GM18498 (cell line): ENCODE data around the gene TFF1.

ENCODE experiments used
- ATAC-seq: cut with Tn5 transposase; IDR thresholded peaks from one replicate; pipeline ENCODE4 v1.9.1; 2021; ENCODE audit warnings: mild to moderate bottlenecking, moderate library complexity; ENCODE audit not compliant: unreplicated experiment

TFF1 gene

DNA sequence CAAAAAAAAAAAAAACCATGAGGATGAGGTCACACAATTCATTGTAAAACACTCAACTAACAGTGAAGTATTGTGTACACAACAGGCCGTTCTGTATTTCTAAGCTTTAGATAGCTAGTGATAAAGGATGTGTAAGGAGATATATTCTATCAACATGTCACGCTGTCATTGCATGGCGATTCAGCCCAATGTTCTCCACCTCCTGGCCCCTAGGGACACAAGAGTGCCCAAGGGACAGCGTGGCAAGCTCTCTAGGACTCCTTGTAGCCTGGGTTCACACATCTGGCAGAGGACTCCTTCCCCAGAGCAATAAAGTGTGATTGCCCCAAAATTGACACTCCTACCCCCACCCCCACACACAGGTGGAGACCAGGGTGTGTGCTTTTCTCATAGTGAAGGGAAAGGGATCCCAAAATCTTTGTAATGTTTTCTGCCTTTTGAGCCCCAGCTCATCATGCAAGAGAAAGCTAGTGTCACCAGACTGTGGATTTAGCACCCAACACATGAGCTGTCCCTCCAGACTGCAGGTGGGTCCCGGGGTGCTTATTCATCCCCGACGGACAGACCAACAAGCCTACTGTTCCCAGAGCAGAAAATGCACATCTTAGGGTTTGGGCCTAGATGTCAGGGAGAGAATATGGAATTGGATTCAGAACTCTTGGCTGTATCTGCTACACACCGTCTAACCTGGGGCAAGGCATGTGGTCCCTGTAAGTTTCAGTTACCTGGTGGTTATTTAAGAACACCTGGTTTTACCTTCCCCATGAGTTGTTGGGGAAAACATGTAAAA lies 18.0 kb upstream of the TFF1 start:
- ATAC-seq = no peak

DNA sequence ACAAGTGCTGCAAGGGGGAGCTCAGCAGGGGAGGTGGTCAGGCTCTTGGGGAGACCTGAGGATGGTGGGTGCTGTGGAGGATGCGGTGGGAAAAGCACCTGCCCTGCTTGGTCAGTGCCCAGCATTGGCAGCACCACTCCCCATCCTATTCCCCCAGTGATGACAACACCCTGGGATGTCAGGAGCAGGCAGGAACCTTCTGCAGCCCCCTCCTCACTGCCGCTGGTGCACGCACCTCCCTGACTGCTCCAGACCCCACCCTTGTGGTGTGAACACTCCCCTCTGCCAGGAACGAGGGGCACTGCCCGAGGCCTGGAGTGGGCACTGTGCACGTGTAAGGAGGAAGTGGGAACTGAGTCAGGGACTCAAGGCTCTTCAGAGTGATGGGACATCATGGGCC lies 17.0 kb upstream of the TFF1 start:
- no peak for ATAC-seq

DNA sequence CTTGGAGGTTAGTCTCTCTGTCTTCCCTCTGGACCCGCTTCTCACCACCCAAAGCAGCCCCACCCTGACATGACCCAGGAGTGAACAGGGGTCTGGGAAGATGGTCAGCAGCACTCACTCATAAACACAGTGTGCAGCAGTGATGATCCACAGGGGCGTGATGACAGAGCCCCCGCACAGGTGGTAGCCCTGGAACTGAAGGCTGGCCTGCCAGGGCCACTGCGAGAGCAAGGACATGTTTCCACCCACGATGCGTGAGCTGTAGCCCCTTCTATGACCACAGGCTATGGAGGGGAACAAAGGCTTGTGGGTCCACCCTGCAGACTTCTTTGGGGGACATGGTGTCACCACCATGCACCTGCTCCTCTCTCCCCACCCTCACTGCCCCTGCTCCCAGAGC lies 16.6 kb upstream of the TFF1 start:
- ATAC-seq = no peak

DNA sequence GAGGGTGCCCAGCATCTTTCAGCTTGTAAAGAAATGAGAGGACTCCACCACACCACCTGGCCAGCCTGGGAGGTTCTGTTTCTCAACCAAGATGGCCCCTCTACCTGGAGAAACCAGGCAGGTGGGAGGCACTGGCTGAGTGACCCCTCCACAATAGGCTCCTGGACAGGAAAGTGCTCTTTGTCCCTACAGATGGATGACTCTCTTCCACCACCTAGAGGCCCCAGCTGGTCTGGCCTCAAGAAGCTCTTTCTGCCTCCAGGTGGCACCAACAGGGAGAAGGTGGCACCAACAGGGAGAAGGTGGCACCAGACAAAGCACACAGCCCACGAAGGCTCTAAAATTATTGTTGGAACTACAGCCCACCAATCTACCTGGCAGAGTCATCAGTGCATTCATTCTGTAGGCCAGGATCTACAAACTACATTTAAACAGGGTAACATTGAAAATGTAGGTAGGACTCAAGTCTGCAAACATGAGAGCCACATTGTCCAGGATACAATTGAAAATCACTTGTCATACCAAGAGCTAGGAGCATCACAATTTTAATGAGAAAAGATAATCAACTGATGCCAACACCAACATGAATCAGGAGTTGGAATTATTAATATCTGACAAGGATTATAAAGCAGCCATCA lies 15.1 kb upstream of the TFF1 start:
- ATAC-seq = no peak

DNA sequence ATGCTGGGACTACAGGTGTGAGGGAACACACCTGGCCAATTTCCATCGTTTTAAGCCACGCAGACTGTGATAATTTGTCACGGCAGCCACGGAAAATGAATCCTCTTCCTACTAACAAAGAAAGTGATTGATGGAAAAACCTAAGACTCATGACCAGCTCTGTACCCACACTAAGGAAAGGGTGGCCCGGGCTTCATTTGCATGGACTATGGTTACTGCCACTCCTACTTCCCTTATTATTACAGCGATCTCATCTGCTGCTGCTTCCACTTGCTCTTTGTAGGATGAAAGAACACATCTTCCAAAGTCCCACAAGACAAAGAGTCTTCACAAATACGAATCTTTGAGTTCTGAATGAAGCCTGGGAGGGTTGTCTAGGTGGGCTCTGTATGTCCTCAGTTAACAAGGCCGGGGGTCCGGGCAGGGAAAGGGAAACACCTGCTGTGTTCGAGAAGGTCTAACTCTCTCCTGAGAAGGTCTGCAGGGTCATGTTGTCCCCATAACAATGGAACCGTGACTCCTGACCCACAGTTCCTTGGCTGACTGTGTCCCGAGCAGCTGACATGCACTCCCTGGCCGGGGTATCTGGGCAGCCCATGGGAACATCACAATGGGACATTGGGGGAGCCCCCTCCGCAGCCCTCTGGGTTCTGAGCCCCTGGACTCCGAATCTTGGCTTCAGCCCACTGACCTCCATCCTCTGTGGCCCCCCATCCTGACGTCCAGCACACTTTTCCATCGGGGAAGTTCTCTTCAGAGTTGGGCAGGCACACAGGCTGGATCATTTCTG lies 13.3 kb upstream of the TFF1 start:
- no peak for ATAC-seq

DNA sequence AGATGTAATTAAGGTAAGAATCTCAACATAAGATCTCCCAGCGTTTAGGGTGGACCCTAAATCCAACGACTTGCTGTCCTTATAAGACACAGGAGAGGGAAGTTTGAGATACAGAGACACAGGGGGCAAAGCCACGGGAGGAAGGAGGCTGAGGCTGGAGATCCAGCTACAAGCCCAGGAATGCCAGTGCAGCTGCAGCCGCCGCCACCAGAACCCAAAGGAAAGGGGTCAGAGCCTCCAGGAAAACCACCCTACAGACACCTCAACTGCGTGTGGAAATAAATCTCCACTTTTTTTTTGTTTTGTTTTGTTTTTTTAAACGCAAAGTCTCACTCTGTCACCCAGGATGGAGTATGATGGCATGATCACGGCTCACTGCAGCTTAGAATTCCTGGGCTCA lies 12.1 kb upstream of the TFF1 start:
- no peak for ATAC-seq

DNA sequence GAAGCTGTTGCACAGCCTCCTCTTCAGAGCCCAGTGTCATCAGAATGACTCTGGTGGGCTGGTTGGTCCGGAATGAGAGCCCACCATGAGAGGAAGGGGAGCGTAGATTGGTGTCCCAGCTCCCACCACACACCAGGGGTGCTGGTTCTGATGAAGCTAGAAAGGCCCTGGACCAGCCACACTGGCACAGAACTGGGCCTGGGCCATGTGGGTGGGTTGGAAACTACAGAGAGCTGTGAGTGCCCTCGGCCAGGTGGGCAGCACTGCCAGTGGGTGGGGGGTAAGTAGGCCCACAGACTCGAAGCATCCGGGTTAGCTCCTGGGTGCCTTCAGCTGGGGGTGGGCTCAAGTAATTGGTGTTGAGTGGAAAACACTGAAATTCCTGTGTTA lies 11.6 kb upstream of the TFF1 start:
- no peak for ATAC-seq

DNA sequence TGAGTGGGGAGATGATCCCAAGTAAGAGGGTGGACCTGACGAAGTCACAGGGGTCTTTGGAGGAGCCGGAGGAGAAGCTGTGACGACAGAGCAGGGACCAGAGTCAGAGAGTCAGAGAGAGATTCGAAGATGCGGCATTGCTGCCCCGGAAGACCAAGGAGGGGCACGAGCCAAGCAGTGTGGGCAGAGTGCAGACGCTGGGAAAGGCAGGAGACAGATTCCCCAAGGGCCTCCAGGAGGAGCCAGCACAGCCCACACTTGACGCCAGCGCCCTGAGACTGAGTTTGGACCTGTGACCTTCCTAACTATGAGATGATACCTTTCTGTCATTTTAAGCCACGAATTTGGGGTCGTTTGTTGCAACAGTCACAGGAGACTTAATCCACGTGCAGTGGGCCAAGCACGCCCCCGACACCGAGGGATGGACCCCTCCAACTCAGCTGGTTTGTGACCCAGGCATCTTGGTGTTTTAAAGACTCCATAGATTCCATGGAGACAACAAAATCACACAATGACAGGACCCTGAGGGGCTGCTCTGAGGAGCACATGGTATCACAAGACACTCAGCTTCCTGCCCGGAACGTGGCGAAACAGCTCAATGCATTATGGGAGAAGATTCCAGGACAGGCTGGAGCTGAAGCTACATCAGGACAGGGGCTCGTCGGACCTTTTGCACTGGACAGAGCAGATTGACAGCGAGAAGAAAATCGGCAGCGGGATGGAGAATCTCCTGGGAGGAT lies 11.0 kb upstream of the TFF1 start:
- ATAC-seq = no peak

DNA sequence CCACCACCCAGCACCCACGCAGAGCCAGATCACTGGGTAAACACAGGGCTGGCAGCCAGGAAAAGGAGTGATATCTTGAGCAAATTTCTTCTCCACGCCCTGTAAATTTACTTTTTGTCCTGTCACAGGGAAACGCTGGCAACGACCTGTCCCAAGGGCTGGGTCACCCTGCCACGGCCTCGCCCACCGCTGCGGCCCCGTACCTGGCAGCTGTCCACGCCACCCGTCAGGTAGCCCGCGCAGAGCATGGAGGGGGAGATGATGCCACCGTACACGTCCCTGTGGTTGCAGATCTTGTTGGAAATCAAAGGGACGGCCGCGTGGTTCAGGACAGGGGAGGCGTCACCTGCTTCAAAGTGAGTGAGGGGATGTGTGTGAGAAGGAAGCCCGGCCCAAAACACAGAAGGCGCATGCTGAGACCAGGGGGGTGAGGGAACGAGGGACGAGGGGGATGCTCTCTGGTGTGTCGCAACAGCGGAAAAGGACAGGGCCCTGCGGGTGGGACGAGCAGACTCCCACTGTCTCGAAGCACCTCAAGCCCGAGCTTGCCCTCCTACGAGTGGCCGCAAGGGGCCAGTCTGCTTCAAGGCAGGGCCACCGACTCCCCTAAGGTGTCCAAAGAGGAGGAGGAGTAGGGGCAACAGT lies 10.1 kb upstream of the TFF1 start:
- ATAC-seq = no peak

DNA sequence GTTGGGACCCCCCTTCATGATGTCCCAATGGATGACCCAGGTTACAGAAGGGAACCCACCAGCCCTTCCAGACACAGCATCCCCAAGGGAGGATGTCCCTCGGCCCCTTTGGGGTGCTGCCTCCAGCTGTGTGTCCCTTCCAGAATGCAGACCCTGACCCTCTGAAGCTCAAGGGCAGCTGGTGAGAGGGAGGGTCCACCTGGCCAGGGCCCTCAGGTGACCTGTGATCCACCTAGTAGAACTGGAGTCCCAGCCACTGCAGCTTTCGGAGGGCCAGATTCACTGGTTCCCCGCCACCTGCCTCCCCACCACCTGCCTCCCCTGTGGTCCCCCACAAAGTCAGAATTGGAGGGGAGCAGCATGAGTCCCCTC lies 9.6 kb upstream of the TFF1 start:
- no peak for ATAC-seq

DNA sequence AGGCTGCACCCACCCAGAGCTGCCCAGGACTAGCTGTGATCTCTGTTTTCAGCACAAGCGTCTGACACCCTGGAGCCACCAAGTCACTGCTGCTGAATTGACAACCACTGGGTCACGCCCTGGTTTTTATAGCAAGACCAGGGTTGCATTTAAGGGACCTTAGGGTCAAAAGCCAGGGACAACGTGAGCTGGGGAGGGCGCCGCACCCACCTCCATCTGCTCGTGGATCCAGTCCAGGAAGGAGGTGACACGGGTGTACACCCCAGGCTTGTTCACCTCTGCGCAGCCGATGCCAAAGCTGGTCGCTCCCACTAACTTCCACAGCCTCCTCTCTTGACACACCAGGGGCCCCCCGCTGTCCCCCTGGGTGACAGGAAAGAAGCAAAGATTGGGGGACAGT lies 9.2 kb upstream of the TFF1 start:
- no peak for ATAC-seq

DNA sequence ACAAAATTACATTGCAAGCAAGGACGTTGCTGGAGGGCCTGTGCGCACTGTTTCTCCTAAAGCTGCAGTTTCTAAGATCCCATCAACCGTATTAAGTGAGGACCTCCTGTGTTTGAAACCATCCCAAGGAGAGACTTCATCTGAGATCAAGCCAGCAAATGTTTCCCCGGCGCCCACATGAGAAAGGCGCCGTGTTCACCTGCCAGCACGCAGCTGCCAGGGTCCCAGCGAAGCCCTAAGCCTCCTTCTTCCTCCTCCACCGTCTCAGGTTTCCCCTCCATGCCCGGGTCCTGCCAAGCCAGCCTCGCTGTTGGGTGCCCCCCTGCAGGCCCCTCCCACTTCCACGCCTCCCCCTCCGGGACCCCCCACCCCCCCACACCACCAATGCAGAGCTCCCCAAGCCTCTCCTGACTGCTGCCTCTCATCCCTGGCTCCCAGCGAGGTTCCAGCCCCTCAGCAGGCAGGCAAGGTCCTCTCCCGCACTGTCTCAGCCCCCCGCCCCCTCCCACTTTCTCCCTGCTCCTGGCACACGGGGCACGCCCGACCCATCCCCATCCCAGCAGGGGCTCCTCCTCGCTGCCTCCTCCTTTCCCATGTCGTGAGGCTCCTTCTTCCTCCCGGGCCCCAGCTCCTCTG lies 8.6 kb upstream of the TFF1 start:
- ATAC-seq = no peak

DNA sequence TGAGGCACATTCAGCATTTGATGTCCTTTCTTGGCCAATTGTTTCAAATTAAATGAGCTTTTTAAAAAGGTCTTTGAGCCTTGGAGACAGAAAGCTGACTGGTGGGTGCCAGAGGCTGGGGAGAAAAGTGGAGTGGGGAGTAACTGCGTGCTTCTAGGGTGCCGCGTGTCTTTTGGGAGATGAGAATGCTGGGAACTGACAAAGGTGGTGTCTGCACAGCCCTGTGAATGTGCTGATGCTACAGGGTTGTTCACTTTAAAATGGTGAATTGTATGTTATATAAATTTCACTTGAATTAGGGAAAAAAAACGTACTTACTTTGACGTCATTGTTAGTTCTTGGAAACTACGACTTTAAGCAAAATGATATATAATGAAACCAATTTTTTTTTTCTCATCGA lies 8.1 kb upstream of the TFF1 start:
- no peak for ATAC-seq

DNA sequence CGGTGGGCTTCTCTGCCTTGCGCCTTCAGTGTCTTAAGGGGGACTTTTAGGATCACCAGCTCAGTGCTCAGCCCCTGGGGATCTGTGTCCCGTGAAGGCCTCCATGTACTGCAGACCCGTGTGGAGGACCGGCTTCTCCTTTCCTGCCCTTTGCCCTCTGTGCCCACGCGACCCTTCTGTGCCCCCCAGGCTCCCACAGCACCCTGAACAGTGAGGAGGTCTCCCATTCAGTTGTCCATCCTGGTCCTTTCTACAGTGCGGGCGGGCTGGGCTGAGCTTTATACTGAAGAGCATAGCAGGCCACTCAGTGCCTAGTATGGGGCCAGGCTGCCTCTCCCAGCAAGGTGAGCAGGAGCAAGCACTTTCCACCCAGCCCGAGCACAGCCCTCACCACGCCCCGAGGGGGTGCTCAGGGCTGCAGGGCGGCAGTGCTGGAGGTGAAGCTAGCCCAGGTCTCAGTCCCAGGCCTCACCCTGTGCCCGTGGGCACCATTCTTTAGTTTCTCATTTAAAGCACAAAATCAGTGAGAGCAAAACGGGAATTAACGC lies 7.6 kb upstream of the TFF1 start:
- no peak for ATAC-seq

DNA sequence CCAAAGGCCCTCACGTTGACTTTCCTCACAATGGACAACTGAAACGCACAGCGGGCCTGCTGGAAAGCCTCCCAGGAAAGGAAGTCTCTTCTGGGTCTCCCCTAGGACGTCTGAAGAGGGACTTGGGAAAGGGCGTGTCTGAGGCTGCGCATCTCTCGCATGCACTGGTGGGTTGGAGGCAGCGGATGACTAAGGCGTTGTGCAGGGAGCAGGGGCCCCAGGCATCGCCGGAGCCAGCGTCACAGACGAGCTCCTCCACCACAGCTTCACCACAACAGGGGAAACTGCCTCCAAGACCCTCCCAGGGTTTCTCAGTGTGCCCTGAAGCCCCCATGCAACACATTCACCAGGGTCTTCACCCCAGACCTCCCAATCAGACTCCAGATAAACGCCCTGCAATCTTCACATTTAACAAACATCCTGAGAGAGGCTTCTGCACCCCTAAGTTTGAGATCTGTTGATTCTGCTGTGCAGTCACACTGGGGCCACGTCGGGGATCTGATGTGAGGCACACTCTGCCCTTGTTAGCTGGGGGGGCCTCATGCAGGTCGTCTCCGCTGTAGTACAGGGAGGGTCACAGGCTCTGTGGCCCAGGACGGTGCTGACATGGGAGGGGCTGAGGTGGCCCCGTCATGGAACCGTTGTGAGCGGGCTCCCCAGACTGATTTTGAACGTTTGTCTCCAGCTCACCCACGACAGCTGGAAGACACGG lies 7.0 kb upstream of the TFF1 start:
- ATAC-seq = no peak

DNA sequence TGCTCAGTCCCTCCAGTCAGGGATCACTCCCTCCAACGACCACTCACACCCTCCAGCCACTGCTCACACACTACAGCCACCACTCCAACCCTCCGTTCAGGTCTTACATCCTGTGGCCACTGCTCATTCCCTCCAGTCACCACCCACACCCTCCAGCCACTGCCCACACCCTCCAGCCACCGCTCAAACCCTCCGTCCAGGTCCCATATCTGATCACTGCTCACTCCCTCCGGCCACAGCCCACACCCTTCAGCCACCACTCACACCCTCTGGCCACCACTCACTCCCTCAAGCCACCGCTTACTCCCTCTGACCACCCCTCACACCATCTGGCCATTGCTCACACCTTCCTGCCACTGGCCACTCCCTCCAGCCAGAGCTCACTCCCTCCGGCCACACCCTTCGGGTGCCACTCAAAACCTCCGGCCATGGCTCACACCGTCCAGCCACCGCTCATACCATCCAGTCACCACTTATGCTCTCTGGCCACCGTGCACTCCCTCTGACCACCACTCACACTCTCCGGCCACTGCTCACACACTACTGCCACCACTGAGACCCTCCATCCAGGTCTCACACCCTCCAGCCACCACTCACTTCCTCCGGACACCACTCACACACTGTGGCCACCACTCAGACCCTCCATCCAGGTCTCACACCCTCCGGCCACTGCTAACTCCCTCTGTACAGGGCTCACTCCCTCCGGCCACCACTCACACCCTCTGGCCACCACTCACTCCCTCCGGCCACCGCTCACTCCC lies 4.7 kb upstream of the TFF1 start:
- no peak for ATAC-seq

DNA sequence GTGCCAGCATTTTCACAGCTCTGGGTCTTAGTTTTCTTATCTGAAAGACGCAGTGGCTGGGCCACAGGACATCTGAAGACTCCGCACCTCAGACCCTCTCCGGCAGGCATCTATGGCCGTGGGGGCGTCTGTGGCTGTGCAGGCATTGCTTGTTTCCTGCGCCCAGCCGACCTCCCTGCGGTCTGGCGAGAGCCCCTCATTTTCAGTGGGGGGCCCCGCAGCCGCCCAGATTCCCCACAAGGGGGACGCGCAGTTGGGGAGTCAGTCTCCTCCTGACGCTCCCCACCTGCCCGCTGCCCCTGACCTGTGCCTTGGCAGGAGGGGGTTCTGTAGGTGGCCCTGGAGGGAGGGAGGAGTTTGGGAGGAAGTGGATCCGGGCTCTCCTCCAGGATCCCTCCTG lies 3.5 kb upstream of the TFF1 start:
- ATAC-seq = no peak

DNA sequence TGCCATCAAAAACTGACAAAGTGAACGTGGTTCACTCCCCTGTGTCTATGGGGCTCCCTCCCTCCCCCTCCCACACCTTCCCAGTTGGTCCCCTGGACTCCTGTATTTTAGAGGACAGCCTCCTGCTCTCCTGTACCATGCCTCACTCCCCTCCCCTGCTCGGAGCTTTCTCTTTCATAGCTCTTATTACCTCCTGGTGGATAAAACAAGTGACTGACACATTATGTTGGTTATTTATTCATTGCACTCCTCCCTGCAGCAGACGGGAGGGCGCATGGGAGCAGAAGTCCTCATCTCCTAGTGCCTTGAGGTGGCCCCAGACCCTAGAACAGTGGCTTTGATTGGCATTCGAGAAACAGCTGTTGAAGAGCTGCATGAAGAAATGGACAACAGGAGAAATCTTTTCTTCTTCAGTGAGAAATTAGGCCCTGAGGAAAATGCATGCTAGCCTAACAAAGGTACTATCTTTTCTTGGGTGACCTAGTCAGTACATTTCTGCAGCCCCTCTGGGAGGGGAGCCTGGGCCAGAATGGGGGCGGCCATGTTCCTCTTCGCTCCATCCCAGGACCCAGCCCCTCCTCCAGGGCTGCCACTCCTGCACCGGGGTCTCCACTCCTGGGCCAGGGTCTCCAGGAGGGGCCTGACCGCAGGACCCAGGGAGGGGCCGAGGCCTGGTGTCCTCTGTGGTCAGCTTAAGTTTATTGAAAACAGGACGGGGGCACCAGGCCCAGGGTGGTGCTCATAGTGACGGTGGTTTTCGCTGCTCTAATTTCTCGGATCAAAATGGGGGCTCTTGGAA lies 1.2 kb upstream of the TFF1 start:
- ATAC-seq = no peak
